H1 (cell line): ENCODE data around the gene MT1B. TPM values are rescaled to one million over a fixed set of nuclear protein-coding genes. Genes with fewer than 3 reads are reported as not detected.

Source experiments
- CTCF ChIA-PET: fragments of 300-600 bp; sonication (Branson Sonifier 250); formaldehyde crosslinking; loops from one replicate; lab custom pipeline; 2021; ENCODE audit not compliant: partially characterized antibody; lab: Charles Lee
- POLR2A ChIA-PET: fragments of 300-600 bp; sonication (Branson Sonifier 250); formaldehyde crosslinking; loops from one replicate; lab custom pipeline; 2021; ENCODE audit warnings: inconsistent platforms; ENCODE audit not compliant: partially characterized antibody; lab: Charles Lee
- DNase-seq, 2 experiments: peaks; one replicate each; pipeline versions ENCODE4 v3.0.0 to v3.0.0-alpha.2; 2010 to 2022; ENCODE audit warnings: low spot score in 2 of 2, low read depth in 1 of 2, mixed read lengths in 1 of 2
- FAIRE-seq: peaks from 2 replicates; lab custom pipeline; 2011; peaks lifted over from hg19 to GRCh38; lab: Jason Lieb, UNC
- H2AFZ ChIP-seq: 2 replicates; pipeline ENCODE4 v1.8.1; 2012; ENCODE audit warnings: low read length, inconsistent platforms
- H2AK5ac ChIP-seq: 2 replicates; pipeline ENCODE4 v1.6.1; 2013; ENCODE audit warnings: low read depth, low read length
- H2BK120ac ChIP-seq: replicated peaks from 2 replicates; pipeline ENCODE3; 2013; ENCODE audit warnings: low read depth, low read length, inconsistent platforms
- H2BK12ac ChIP-seq: 2 replicates; pipeline ENCODE4 v1.6.1; 2013; ENCODE audit warnings: low read depth, low read length
- H2BK15ac ChIP-seq: 2 replicates; pipeline ENCODE4 v1.6.1; 2013; ENCODE audit warnings: low read length
- H2BK20ac ChIP-seq: 2 replicates; pipeline ENCODE4 v1.6.1; 2013; ENCODE audit warnings: low read length
- H2BK5ac ChIP-seq: 2 replicates; pipeline ENCODE4 v1.6.1; 2013; ENCODE audit warnings: low read depth, low read length
- H3K14ac ChIP-seq: 2 replicates; pipeline ENCODE4 v1.6.1; 2013; ENCODE audit warnings: inconsistent platforms; ENCODE audit not compliant: insufficient read length
- H3K18ac ChIP-seq: 2 replicates; pipeline ENCODE4 v1.6.1; 2013; ENCODE audit warnings: low read length; ENCODE audit errors: extremely low read depth
- H3K23ac ChIP-seq: 2 replicates; pipeline ENCODE4 v1.6.1; 2013; ENCODE audit warnings: inconsistent platforms; ENCODE audit not compliant: insufficient read length
- H3K23me2 ChIP-seq: 2 replicates; pipeline ENCODE4 v1.6.1; 2013; ENCODE audit warnings: low read depth, low read length
- H3K27ac ChIP-seq: 2 replicates; pipeline ENCODE4 v1.6.1; 2011; ENCODE audit warnings: low read depth, low read length, inconsistent platforms
- H3K27me3 ChIP-seq, 4 experiments: replicated peaks in 1 of 4; 1 replicate in 1 of 4; 2 replicates in 3 of 4; pipeline versions ENCODE4 v1.6.1 to v1.8.1; 2011 to 2013; ENCODE audit warnings: low read length in 3 of 4, mild to moderate bottlenecking in 3 of 4, inconsistent platforms in 2 of 4, mixed read lengths in 2 of 4, moderate library complexity in 1 of 4; ENCODE audit not compliant: control insufficient read depth in 3 of 4, insufficient read depth in 3 of 4; ENCODE audit errors: extremely low read depth in 1 of 4
- H3K36me3 ChIP-seq, 4 experiments: 2 replicates each; pipeline versions ENCODE4 v1.6.1 to v1.8.1; 2011 to 2013; ENCODE audit warnings: mild to moderate bottlenecking in 4 of 4, low read length in 3 of 4, moderate library complexity in 2 of 4, control low read depth in 1 of 4, inconsistent platforms in 1 of 4; ENCODE audit not compliant: insufficient read depth in 4 of 4, control insufficient read depth in 2 of 4
- H3K4ac ChIP-seq: replicated peaks from 2 replicates; pipeline ENCODE3; 2013; ENCODE audit warnings: low read length, low read depth, mixed read lengths, inconsistent platforms; ENCODE audit not compliant: insufficient read length
- H3K4me1 ChIP-seq, 4 experiments: replicated peaks in 1 of 4; 1 replicate in 1 of 4; 2 replicates in 3 of 4; pipeline versions ENCODE4 v1.6.1 to v1.8.1; 2011 to 2013; ENCODE audit warnings: low read length in 3 of 4, inconsistent platforms in 2 of 4, mixed read lengths in 1 of 4; ENCODE audit not compliant: insufficient read depth in 4 of 4, control insufficient read depth in 3 of 4
- H3K4me2 ChIP-seq, 2 experiments: 2 replicates each; pipeline versions ENCODE4 v1.6.1 to v1.8.1; 2011 to 2013; ENCODE audit warnings: low read depth in 2 of 2, low read length in 2 of 2, control low read depth in 1 of 2, inconsistent platforms in 1 of 2, mild to moderate bottlenecking in 1 of 2; ENCODE audit not compliant: insufficient read depth in 1 of 2
- H3K4me3 ChIP-seq, 4 experiments: fragments of 200-600, 300-600 bp in 1 of 4; sonication (generic), shearing (Covaris generic), sonication (Bioruptor Twin) in 1 of 4; 2 replicates each; pipeline versions ENCODE4 v1.5.1 to v1.8.1; 2011 to 2016; ENCODE audit warnings: low read length in 4 of 4, low read depth in 3 of 4, control low read depth in 2 of 4, inconsistent platforms in 2 of 4, mild to moderate bottlenecking in 2 of 4, mixed read lengths in 1 of 4, moderate library complexity in 1 of 4; ENCODE audit not compliant: insufficient read depth in 2 of 4; ENCODE audit errors: extremely low read depth in 1 of 4
- H3K56ac ChIP-seq: replicated peaks from 2 replicates; pipeline ENCODE3; 2013; ENCODE audit warnings: low read depth, mild to moderate bottlenecking, mixed read lengths, low read length, inconsistent platforms; ENCODE audit not compliant: insufficient read length
- H3K79me1 ChIP-seq: 2 replicates; pipeline ENCODE4 v1.6.1; 2013; ENCODE audit warnings: low read depth, low read length, control low read depth
- H3K79me2 ChIP-seq, 2 experiments: 2 replicates each; pipeline versions ENCODE4 v1.6.1 to v1.8.1; 2012 to 2013; ENCODE audit warnings: low read length in 2 of 2, mild to moderate bottlenecking in 2 of 2, inconsistent platforms in 1 of 2; ENCODE audit not compliant: insufficient read depth in 2 of 2, control insufficient read depth in 1 of 2
- H3K9ac ChIP-seq, 4 experiments: replicated peaks in 1 of 4; 1 replicate in 1 of 4; 2 replicates in 3 of 4; pipeline versions ENCODE4 v1.6.1 to v1.8.1; 2011 to 2013; ENCODE audit warnings: low read depth in 3 of 4, low read length in 3 of 4, control low read depth in 2 of 4, mild to moderate bottlenecking in 2 of 4, moderate library complexity in 2 of 4, inconsistent platforms in 1 of 4; ENCODE audit errors: extremely low read depth in 1 of 4
- H3K9me3 ChIP-seq, 2 experiments: 2 replicates each; pipeline versions ENCODE4 v1.6.1 to v1.8.1; 2012 to 2013; ENCODE audit warnings: mild to moderate bottlenecking in 2 of 2, moderate library complexity in 2 of 2, control low read depth in 1 of 2, inconsistent platforms in 1 of 2, low read depth in 1 of 2, low read length in 1 of 2, mixed read lengths in 1 of 2; ENCODE audit not compliant: insufficient read depth in 2 of 2
- H4K20me1 ChIP-seq, 2 experiments: replicated peaks in 1 of 2; 2 replicates each; pipeline versions ENCODE3 to v1.8.1; 2011 to 2013; ENCODE audit warnings: inconsistent platforms in 2 of 2, low read length in 2 of 2, mild to moderate bottlenecking in 1 of 2; ENCODE audit not compliant: insufficient read depth in 2 of 2, control insufficient read depth in 1 of 2
- H4K5ac ChIP-seq: 2 replicates; pipeline ENCODE4 v1.6.1; 2013; ENCODE audit warnings: low read length, low read depth, mixed read lengths, inconsistent platforms; ENCODE audit not compliant: insufficient read length
- H4K8ac ChIP-seq: 2 replicates; pipeline ENCODE4 v1.8.0; 2013; ENCODE audit warnings: mild to moderate bottlenecking, moderate library complexity, low read length, inconsistent platforms; ENCODE audit not compliant: insufficient read depth; ENCODE audit errors: extremely low read depth
- H4K91ac ChIP-seq: replicated peaks from 2 replicates; pipeline ENCODE3; 2013; ENCODE audit warnings: low read length, mixed read lengths, inconsistent platforms; ENCODE audit not compliant: insufficient read length
- ASH2L ChIP-seq: fragments of 200-600, 300-600 bp; sonication (generic); IDR thresholded peaks from one replicate; pipeline ENCODE4 v1.7.1; 2017; ENCODE audit warnings: low read length
- CTCF ChIP-seq, 3 experiments: IDR thresholded peaks; 1 replicate in 2 of 3; 2 replicates in 1 of 3; pipeline versions ENCODE4 v1.5.1 to v1.6.1; 2011; ENCODE audit warnings: low read length in 3 of 3, mild to moderate bottlenecking in 3 of 3, inconsistent platforms in 2 of 3, low read depth in 1 of 3, moderate library complexity in 1 of 3; ENCODE audit not compliant: insufficient read depth in 1 of 3; ENCODE audit errors: control extremely low read depth in 1 of 3
- POLR2A ChIP-seq, 2 experiments: IDR thresholded peaks; 1 replicate in 1 of 2; 2 replicates in 1 of 2; pipeline ENCODE4 v1.6.1; 2011; ENCODE audit warnings: low read depth in 2 of 2, low read length in 2 of 2, mild to moderate bottlenecking in 2 of 2; ENCODE audit errors: control extremely low read depth in 1 of 2
- SAP30 ChIP-seq: fragments of 300-600 bp; sonication (generic); IDR thresholded peaks from 2 replicates; pipeline ENCODE4 v1.7.1; 2012; ENCODE audit warnings: low read length, moderate library complexity, mild to moderate bottlenecking, inconsistent platforms; ENCODE audit not compliant: insufficient read depth, insufficient replicate concordance
- SIN3A ChIP-seq, 2 experiments: IDR thresholded peaks in 1 of 2; conservative IDR thresholded peaks in 1 of 2; 2 replicates each; pipeline ENCODE4 v1.6.1; 2011 to 2012; ENCODE audit warnings: low read length in 2 of 2, improper control_type of control experiment in 1 of 2, low read depth in 1 of 2, mild to moderate bottlenecking in 1 of 2
- SP2 ChIP-seq: IDR thresholded peaks from 2 replicates; pipeline ENCODE4 v1.6.1; 2012; ENCODE audit warnings: mild to moderate bottlenecking, low read length, inconsistent platforms
- SRF ChIP-seq: IDR thresholded peaks from 2 replicates; pipeline ENCODE4 v1.6.1; 2011; ENCODE audit warnings: mild to moderate bottlenecking, low read depth, low read length, moderate library complexity
- SUZ12 ChIP-seq: fragments of 200-600 bp; sonication (generic); IDR thresholded peaks from 2 replicates; pipeline ENCODE4 v1.6.1; 2012; ENCODE audit warnings: mild to moderate bottlenecking, inconsistent platforms, low read length, moderate library complexity, mixed read lengths
- TBP ChIP-seq: IDR thresholded peaks from 2 replicates; pipeline ENCODE4 v1.6.1; 2011; ENCODE audit warnings: low read depth, low read length, improper control_type of control experiment
- TEAD4 ChIP-seq: IDR thresholded peaks from 2 replicates; pipeline ENCODE4 v1.6.1; 2012; ENCODE audit warnings: low read depth, low read length, inconsistent platforms, mixed read lengths
- WGBS, 2 experiments: shearing (Covaris generic) in 1 of 2; methylation state at CpG; one replicate each; pipeline versions ENCODE4 v1.1.6 to v1.1.7; 2013 to 2015; ENCODE audit warnings: low lambda C conversion rate in 2 of 2, mixed read lengths in 2 of 2, inconsistent platforms in 1 of 2, low coverage in 1 of 2, missing lambda C conversion rate in 1 of 2; ENCODE audit not compliant: insufficient replicate concordance in 2 of 2, insufficient coverage in 1 of 2, insufficient read length in 1 of 2; ENCODE audit errors: extremely low coverage in 1 of 2, missing lambda C conversion rate in 1 of 2; 5-methylcytosine and 5-hydroxymethylcytosine counted together
- polyA plus RNA-seq, 7 experiments: library from polyadenylated mRNA; depleted of rRNA in 3 of 7; stranded (reverse) in 5 of 7; unstranded in 2 of 7; fragments of >200 nt in 5 of 7; fragments of 200-250 nt in 2 of 7; gene quantifications; 1 replicate in 5 of 7; 2 replicates in 1 of 7; 4 replicates in 1 of 7; pipeline versions ENCODE4 v1.2.1 to v1.2.3, GENCODE V29; 2011 to 2013; ENCODE audit warnings: missing spikeins in 2 of 7, mixed read lengths in 2 of 7
- total RNA-seq: library from RNA; stranded (reverse); fragmentation: NEBNext Ultra II Directional; extraction: Animal tissue kit (Norgen Biotek cat#: 25700); gene quantifications from 2 replicates; pipeline ENCODE4 v1.2.1, GENCODE V29; 2021

The MT1B gene
- total and polyA plus RNA-seq, 2 of the 8 experiments (the other 6 are each of a cell fraction or from before 2014, with no cell fraction given), result not detected

- Histone ChIP-seq H3K4me2 (no peak overlapping the region), H3K4me3 (no peak overlapping the region), H3K4ac (no peak overlapping the region), H2BK20ac (no peak overlapping the region), H3K14ac (no peak overlapping the region), H3K27ac (no peak overlapping the region), H3K9ac (no peak overlapping the region), H2BK120ac (no peak overlapping the region), H3K18ac (no peak overlapping the region), H4K91ac (no peak overlapping the region), H2BK15ac (0 out of 2 replicates have a peak overlapping the region, but pooled peaks have one; percentile 4), H2BK12ac (no peak overlapping the region; the same call in 1 of the 2 replicates), H3K23ac (no peak overlapping the region), H4K20me1 (peaks cover 0 to 2% of the 10 kb centered on the region in 2 experiments), H2BK5ac (no peak overlapping the region), H4K8ac (no peak overlapping the region), H3K27me3 (peaks cover 22 to 50% (median 42%) of the 10 kb centered on the region in 4 experiments), H4K5ac (no peak overlapping the region), H2AK5ac (no peak overlapping the region), H3K23me2 (peaks cover 11% of the 10 kb centered on the region; the same call in 1 of the 2 replicates), H3K36me3 (no peaks in the 10 kb centered on the region), H3K9me3 (no peaks in the 10 kb centered on the region), H3K4me1 (peaks cover 7 to 21% (median 10%) of the 10 kb centered on the region in 4 experiments), H3K79me1 (no peaks in the 10 kb centered on the region), H3K79me2 (no peaks in the 10 kb centered on the region), H3K56ac (no peak overlapping the region), H2AFZ (no peak overlapping the region)
- TF ChIP-seq SAP30 (no peak), SIN3A (conservative IDR thresholded peaks at IDR 0.05 in 1 of 2, IDR thresholded peaks at IDR 0.05 in 1 of 2; ENCODE audit: low read depth in 1 of 2, low read length in 2 of 2) (no peak), SP2 (no peak), CTCF (IDR thresholded peaks at IDR 0.05; ENCODE audit: control extremely low read depth in 1 of 3, insufficient read depth in 1 of 3, low read depth in 1 of 3, low read length in 3 of 3) (no peak), SRF (no peak), ASH2L (no peak), TBP (no peak), TEAD4 (no peak), SUZ12 (no peak), POLR2A (IDR thresholded peaks at IDR 0.05; ENCODE audit: control extremely low read depth in 1 of 2, low read depth in 2 of 2, low read length in 2 of 2) (no peak)
- DNase-seq, result no peak
- 96% methylated on average over 3 of the region's 3 CpGs; no CpG with 5 or more reads in 1 of the 2 experiments for WGBS, 2 experiments
- FAIRE-seq, result no peak
- POLR2A ChIA-PET, result interaction anchor here (1.2 to 2.7 kb wide), 2 partner anchors 12 to 20 kb away, joined by 7 to 10 read pairs; partner anchors contain the start of gene MT1E
- CTCF ChIA-PET, result interaction anchor here (0.8 to 9.2 kb wide), 7 partner anchors 12 to 96 kb away, joined by 3 to 85 read pairs (median 6); partner anchors contain the start of gene MT1E
These were observed 45.6 kb upstream of the MT1B start for GRCh38 chr16:56606071-56606475.
